ENCODE results near the gene RAD51B.

- TF ChIP-seq CTCF (IDR thresholded peaks at IDR 0.05) = no peak
- TF ChIP-seq POLR2A (IDR thresholded peaks at IDR 0.05) = no peak
- TF ChIP-seq POLR2AphosphoS5 (IDR thresholded peaks at IDR 0.05) = no peak
Measured at GRCh38 chr14:68574461-68574860, 754.9 kb downstream of the RAD51B start.
